Testis (tissue), 2 donors: ENCODE data around the gene P2RX6.

Experiments used
- CTCF ChIP-seq, 3 experiments: fragments of 450-650 bp in 2 of 3; fragments of 200-600 bp in 1 of 3; sonication (generic) in 1 of 3; IDR thresholded peaks; one replicate each; pipeline ENCODE4 v1.5.1; 2016 to 2019; ENCODE audit warnings: antibody characterized with exemption in 3 of 3, mild to moderate bottlenecking in 2 of 3, moderate library complexity in 1 of 3
- POLR2A ChIP-seq: fragments of 450-650 bp; IDR thresholded peaks from one replicate; pipeline ENCODE4 v1.6.1; 2017; ENCODE audit warnings: antibody characterized with exemption, mild to moderate bottlenecking, moderate library complexity

GRCh38 chr22:20972933-20973577 is 41.9 kb upstream of the P2RX6 start:
- TF ChIP-seq POLR2A = no peak
- TF ChIP-seq CTCF (IDR thresholded peaks at IDR 0.05) = no peak
